Naive thymus-derived CD8-positive, alpha-beta T cell (primary cell): Measurements from ENCODE around the gene SRPK2. TPM values are rescaled to one million over a fixed set of nuclear protein-coding genes. Genes with fewer than 3 reads are reported as not detected.

ENCODE experiments used
- ATAC-seq, 2 donors: fragments of 150-1000 bp; cut with Tn5 transposase in 1 of 2; sonication (Bioruptor Pico), chemical (Tn5 transposase) in 1 of 2; 1 replicate in 1 of 2; 2 replicates in 1 of 2; pipeline ENCODE4 v1.10.0; 2021; ENCODE audit warnings: mild to moderate bottlenecking in 2 of 2, moderate library complexity in 2 of 2
- POLR2A ChIA-PET: fragments of 350-600 bp; sonication (Branson Sonifier 250); formaldehyde crosslinking; loops from one replicate; lab custom pipeline; 2021; ENCODE audit warnings: antibody characterized with exemption; lab: Charles Lee
- DNase-seq, 10 donors: peaks; one replicate each; pipeline versions ENCODE4 v3.0.0 to v3.0.0-alpha.2; 2020 to 2022
- H3K27ac Mint-ChIP-seq, 10 donors: one replicate each; pipeline ENCODE4 v1.8.0; 2020 to 2022; ENCODE audit warnings: mild to moderate bottlenecking in 10 of 10, mixed read lengths in 10 of 10, moderate library complexity in 4 of 10, inconsistent platforms in 1 of 10
- H3K27me3 Mint-ChIP-seq, 5 donors: one replicate each; pipeline ENCODE4 v1.8.0; 2021 to 2022; ENCODE audit warnings: mixed read lengths in 5 of 5
- H3K36me3 Mint-ChIP-seq, 3 donors: one replicate each; pipeline ENCODE4 v1.8.0; 2020 to 2022; ENCODE audit warnings: mixed read lengths in 3 of 3, mild to moderate bottlenecking in 2 of 3, inconsistent platforms in 1 of 3
- H3K4me1 Mint-ChIP-seq, 4 donors: one replicate each; pipeline ENCODE4 v1.8.0; 2021 to 2022; ENCODE audit warnings: mixed read lengths in 4 of 4
- H3K4me3 Mint-ChIP-seq, 10 donors: one replicate each; pipeline ENCODE4 v1.8.0; 2020 to 2022; ENCODE audit warnings: mild to moderate bottlenecking in 10 of 10, mixed read lengths in 10 of 10, moderate library complexity in 6 of 10, inconsistent platforms in 1 of 10
- H3K9me3 Mint-ChIP-seq, 9 donors: one replicate each; pipeline ENCODE4 v1.8.0; 2020 to 2022; ENCODE audit warnings: mixed read lengths in 9 of 9, mild to moderate bottlenecking in 3 of 9, inconsistent platforms in 1 of 9, moderate library complexity in 1 of 9
- polyA plus RNA-seq, 3 donors: library from polyadenylated mRNA; unstranded; fragments of 300-500 nt; fragmentation: Illumina TruSeq; gene quantifications; one replicate each; pipeline ENCODE4 v1.2.3, GENCODE V29; 2021
- total RNA-seq, 8 experiments: library from RNA in 2 of 8; stranded (reverse) in 2 of 8; gene quantifications; one replicate each; pipeline ENCODE4 v1.2.3 and lab custom pipeline; 2021 to 2026

The SRPK2 gene
- total and polyA plus RNA-seq, 5 experiments from 2014 or later = 39.2 to 47.1 (median 40.4) TPM

DNA sequence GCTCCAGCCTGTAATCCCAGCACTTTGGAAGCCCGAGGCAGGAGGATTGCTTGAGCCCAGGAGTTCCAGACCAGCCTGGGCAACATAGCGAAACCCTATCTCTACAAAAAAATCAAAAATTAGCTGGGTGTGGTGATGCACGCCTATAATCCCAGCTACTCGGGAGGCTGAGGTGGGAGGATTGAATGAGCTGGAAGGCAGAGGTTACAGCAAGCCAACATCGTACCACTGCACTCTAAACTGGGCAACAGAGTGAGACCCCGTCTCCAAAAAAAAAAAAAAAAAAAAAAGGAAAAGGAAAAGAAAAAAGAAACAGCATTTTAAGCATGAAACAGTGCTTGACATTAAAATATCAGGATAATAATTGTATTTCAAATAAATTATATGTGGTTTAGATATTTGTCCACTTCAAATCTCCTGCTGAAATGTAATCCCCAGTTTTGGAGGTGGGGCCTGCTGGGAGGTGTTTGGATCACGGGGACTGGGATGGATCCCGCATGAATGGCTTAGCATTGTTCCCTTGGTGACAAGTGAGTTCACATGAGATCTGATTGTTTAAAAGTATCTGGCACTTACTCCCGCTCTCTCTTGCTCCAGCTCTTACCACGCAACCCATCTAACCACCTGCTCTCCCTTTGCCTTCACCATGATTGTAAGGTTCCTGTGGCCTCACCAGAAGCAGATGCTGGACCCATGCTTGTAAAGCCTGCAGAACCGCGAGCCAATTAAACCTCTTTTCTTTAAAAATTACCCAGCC, 103.4 kb downstream of the SRPK2 start:
- Mint-ChIP-seq H3K4me1 (peaks cover 20 to 50% (median 42%) of the 10 kb centered on the region in 4 donors), H3K4me3 (no peak overlapping the region), H3K36me3 (peaks cover 0 to 8% (median 3%) of the 10 kb centered on the region in 3 donors), H3K27me3 (no peaks in the 10 kb centered on the region), H3K9me3 (no peaks in the 10 kb centered on the region), H3K27ac (no peak overlapping the region)
- ATAC-seq = no peak
- POLR2A ChIA-PET = no interaction called here
- DNase-seq = no peak

DNA sequence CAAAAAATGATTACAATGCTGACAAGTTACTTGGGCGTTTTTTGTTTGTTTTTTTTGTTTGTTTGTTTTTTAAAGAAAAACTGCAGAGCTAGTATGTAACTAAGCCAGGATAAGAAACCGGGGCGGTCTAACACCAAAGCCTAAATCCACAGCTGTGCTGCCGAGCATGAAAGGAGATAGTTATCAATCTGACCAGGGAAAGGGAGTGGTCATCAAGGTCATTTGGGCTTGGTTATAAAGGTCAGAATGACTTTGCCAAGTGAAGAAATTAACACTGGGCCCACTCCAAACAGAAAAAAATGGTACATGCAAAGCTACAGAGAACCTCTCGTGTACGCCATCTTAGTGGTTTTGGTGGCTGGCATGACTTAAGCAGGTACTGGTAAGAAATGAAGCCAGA, 104.7 kb downstream of the SRPK2 start:
- DNase-seq = no peak
- H3K9me3 Mint-ChIP-seq = no peaks in the 10 kb centered on the region
- H3K36me3 Mint-ChIP-seq = peaks cover 0 to 5% (median 2%) of the 10 kb centered on the region in 3 donors
- POLR2A ChIA-PET = interaction anchor here (1.0 to 1.4 kb wide), 2 partner anchors 16 to 21 kb away, joined by 3 to 4 read pairs; no protein-coding TSS in a partner anchor
- no peak for ATAC-seq
- peaks cover 14 to 43% (median 34%) of the 10 kb centered on the region in 4 donors for H3K4me1 Mint-ChIP-seq
- H3K27ac Mint-ChIP-seq = no peak overlapping the region
- no peak overlapping the region for H3K4me3 Mint-ChIP-seq
- H3K27me3 Mint-ChIP-seq = no peaks in the 10 kb centered on the region

DNA sequence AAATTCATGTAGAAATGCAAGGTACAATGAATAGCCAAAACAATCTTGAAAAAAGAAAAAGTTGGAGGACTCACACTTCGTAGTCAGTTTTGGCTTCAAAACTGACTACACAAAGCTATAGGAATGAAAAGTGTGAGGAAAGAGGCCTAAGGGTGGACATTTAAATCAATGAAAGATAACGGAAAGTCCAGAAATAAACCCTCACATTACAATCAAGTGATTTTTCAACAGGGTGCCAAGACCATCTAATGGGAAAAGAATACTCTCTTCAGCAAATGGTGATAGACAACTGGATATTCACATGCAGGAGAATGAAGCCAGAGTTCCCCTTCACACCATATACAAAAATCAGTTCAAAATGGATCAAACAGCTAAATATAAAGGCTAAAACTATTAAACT, 106.8 kb downstream of the SRPK2 start:
- Mint-ChIP-seq H3K27ac (no peak overlapping the region), H3K27me3 (no peaks in the 10 kb centered on the region), H3K9me3 (no peaks in the 10 kb centered on the region), H3K4me3 (no peak overlapping the region), H3K36me3 (peaks cover 0 to 5% (median 2%) of the 10 kb centered on the region in 3 donors), H3K4me1 (peaks cover 14 to 40% (median 30%) of the 10 kb centered on the region in 4 donors)
- POLR2A ChIA-PET = no interaction called here
- ATAC-seq (no peak), DNase-seq (no peak)

DNA sequence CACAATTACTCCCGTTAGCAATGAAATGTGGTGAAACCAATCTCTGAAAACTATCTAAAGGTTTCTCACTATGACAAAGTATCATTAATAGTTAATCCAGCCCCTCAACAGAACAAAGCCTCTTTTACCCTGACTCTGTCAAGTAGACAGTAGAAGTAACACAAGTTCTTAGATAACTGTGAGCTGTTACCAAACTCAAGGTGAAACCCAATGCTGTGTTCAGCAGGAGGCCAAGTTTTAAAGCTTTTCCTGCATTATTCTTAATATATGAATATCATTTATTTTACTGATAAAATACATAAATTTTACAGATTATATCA, 109.1 kb downstream of the SRPK2 start:
- H3K36me3 Mint-ChIP-seq = peaks cover 0 to 9% (median under 1%) of the 10 kb centered on the region in 3 donors
- H3K4me1 Mint-ChIP-seq = peaks cover 16 to 36% (median 30%) of the 10 kb centered on the region in 4 donors
- H3K27ac Mint-ChIP-seq = no peak overlapping the region
- no peak overlapping the region for H3K4me3 Mint-ChIP-seq
- H3K27me3 Mint-ChIP-seq = no peaks in the 10 kb centered on the region
- POLR2A ChIA-PET = no interaction called here
- DNase-seq (no peak), ATAC-seq (no peak)
- no peaks in the 10 kb centered on the region for H3K9me3 Mint-ChIP-seq

DNA sequence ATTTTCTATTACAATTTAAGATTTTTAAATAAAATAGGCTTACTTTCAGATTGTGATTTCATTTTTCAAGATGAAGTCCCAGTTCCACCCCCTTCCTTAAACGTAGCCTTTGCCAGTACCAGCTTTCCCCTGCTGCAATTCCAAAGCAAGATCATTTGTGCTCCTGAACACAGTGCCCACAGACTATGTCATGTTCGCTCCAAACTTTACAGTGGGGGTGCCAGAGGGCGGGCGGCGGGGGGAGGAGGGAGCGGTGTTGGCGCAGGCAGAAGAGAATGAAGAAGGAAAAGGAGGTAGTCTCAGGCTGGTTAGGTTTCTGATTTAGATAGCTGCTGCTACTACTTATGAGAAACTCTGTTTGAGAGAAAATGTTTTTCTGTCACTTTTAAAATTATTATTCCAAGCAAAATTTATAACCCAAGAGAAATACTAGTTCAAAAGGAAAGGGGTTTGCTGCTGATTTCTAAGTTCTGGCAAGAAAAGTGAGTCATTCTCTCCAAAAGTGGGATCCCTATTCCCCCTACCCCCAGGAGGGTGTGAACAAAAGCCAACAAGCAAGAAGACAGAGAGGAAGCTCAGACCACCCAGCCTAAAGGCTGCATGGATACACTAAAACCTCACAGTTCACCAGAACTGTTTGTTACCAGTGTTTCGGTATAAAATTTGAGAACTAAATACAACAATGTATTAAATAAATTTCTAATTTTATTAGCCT, 109.6 kb downstream of the SRPK2 start:
- no peak for ATAC-seq

DNA sequence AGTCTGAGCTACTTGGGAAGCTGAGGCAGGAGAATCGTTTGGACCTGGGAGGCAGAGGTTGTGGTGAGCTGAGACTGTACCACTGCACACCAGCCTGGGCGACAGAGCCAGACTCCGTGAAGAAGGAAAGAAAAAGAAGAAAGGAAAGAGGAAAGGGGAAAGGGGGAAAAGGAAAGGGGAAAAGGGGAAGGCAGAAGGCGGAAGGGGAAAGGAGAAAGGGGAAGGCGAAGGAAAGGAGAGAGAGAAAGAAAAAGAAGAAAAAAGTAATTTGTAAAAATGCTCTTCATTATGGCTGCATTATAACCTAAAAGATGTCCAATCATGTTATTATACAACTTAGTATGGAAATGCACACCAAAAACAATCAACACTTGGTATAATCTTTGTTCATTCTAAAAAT, 110.2 kb downstream of the SRPK2 start:
- Mint-ChIP-seq H3K36me3 (peaks cover 0 to 10% (median 2%) of the 10 kb centered on the region in 3 donors), H3K4me1 (peaks cover 16 to 37% (median 31%) of the 10 kb centered on the region in 4 donors), H3K27me3 (no peaks in the 10 kb centered on the region), H3K4me3 (peak overlapping the region in 1 of 10 donors; percentile 33), H3K27ac (no peak overlapping the region), H3K9me3 (no peaks in the 10 kb centered on the region)
- POLR2A ChIA-PET = interaction anchor here (0.7 to 1.1 kb wide), 2 partner anchors 10 to 116 kb away, joined by 5 to 6 read pairs; no protein-coding TSS in a partner anchor
- no peak for ATAC-seq
- DNase-seq = no peak

More for the DNA sequence above, 109.6 kb downstream of the SRPK2 start:
- peaks cover 0 to 10% (median 2%) of the 10 kb centered on the region in 3 donors for H3K36me3 Mint-ChIP-seq
- no peak overlapping the region for H3K4me3 Mint-ChIP-seq
- no peaks in the 10 kb centered on the region for H3K27me3 Mint-ChIP-seq
- H3K27ac Mint-ChIP-seq = no peak overlapping the region
- H3K9me3 Mint-ChIP-seq = no peaks in the 10 kb centered on the region
- POLR2A ChIA-PET = interaction anchor here (0.7 to 1.1 kb wide), 2 partner anchors 11 to 116 kb away, joined by 5 to 6 read pairs; no protein-coding TSS in a partner anchor
- peaks cover 16 to 35% (median 31%) of the 10 kb centered on the region in 4 donors for H3K4me1 Mint-ChIP-seq
- DNase-seq = no peak

DNA sequence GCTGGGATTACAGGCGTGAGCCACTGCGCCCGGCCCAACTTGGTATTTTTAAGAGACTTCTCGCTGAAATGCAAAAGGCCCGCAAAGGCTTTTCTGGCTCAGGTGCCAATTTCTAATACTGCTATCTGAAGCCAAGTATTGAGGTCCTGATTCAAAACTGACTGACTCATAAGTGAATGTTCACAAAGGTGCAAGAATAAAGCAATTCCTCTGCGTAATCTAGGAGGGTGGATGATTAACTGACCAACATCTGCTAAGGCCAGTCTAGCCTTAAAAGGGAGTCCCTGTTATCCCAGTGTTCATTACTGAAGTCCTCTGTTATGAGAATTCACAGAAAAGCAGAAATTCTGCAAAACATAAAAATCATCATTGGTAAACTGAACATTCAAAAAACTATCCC, 111.4 kb downstream of the SRPK2 start:
- Mint-ChIP-seq H3K27ac (peak overlapping the region in 1 of 10 donors; percentile 8), H3K36me3 (peaks cover 0 to 10% (median 2%) of the 10 kb centered on the region in 3 donors), H3K4me3 (no peak overlapping the region), H3K27me3 (no peaks in the 10 kb centered on the region), H3K4me1 (peaks cover 20 to 36% (median 29%) of the 10 kb centered on the region in 4 donors), H3K9me3 (no peaks in the 10 kb centered on the region)
- POLR2A ChIA-PET = no interaction called here
- DNase-seq (no peak), ATAC-seq (no peak)

DNA sequence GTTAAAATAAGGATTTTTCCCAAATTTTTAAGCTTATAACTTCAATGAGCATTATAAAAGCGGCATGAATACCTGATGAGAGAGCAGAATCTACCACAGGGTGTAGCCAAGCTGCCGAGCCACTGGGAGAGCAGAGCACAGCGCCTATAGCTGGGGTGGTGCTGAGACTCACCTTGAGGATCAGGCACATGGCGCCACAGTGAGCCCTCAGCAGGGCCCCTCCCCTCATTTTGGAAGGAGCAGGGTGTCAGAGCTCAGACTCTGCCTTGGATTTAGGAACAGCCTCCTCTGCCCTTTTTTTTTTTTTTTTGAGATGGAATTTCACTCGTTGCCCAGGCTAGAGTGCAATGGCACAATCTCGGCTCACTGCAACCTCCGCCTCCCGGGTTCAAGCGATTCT, 118.6 kb downstream of the SRPK2 start:
- DNase-seq = peak in 2 of 10 donors; percentile 5 to 7
- peak overlapping the region; percentile 48 to 96 (median 93) for H3K4me3 Mint-ChIP-seq
- no peaks in the 10 kb centered on the region for H3K9me3 Mint-ChIP-seq
- ATAC-seq = peak in 1 of 2 donors; percentile 45
- H3K27ac Mint-ChIP-seq = peak overlapping the region in 9 of 10 donors; percentile 56 to 97 (median 90)
- H3K27me3 Mint-ChIP-seq = no peaks in the 10 kb centered on the region
- peaks cover 0 to 4% (median 2%) of the 10 kb centered on the region in 3 donors for H3K36me3 Mint-ChIP-seq
- H3K4me1 Mint-ChIP-seq = peaks cover 22 to 78% (median 53%) of the 10 kb centered on the region in 4 donors
- POLR2A ChIA-PET = no interaction called here

DNA sequence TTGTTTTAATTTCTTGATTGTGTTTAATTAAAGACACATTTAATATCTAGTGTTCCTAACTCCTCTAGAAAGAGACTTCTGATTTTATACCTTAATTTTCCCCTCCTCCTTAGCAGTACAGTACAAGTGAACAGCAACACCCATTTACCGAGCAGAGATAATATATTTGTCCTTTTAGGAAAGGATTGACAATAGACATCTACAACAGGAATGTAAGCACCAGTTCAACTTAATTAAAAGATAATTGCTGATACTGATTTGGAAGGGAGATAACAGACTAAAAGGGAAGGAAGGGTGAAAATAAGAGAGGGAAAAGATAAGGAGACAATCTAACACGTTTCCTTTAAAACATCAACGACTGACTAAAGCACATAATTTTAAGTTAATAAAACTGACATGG, 119.3 kb downstream of the SRPK2 start:
- H3K27me3 Mint-ChIP-seq = no peaks in the 10 kb centered on the region
- ATAC-seq = peak; percentile 51 to 59
- no peaks in the 10 kb centered on the region for H3K9me3 Mint-ChIP-seq
- peak in 1 of 10 donors; percentile 25 for DNase-seq
- peaks cover 0 to 3% (median 0%) of the 10 kb centered on the region in 3 donors for H3K36me3 Mint-ChIP-seq
- peak overlapping the region; percentile 84 to 97 (median 92) for H3K27ac Mint-ChIP-seq
- H3K4me1 Mint-ChIP-seq = peaks cover 26 to 78% (median 56%) of the 10 kb centered on the region in 4 donors
- POLR2A ChIA-PET = no interaction called here
- peak overlapping the region; percentile 82 to 96 (median 93) for H3K4me3 Mint-ChIP-seq

DNA sequence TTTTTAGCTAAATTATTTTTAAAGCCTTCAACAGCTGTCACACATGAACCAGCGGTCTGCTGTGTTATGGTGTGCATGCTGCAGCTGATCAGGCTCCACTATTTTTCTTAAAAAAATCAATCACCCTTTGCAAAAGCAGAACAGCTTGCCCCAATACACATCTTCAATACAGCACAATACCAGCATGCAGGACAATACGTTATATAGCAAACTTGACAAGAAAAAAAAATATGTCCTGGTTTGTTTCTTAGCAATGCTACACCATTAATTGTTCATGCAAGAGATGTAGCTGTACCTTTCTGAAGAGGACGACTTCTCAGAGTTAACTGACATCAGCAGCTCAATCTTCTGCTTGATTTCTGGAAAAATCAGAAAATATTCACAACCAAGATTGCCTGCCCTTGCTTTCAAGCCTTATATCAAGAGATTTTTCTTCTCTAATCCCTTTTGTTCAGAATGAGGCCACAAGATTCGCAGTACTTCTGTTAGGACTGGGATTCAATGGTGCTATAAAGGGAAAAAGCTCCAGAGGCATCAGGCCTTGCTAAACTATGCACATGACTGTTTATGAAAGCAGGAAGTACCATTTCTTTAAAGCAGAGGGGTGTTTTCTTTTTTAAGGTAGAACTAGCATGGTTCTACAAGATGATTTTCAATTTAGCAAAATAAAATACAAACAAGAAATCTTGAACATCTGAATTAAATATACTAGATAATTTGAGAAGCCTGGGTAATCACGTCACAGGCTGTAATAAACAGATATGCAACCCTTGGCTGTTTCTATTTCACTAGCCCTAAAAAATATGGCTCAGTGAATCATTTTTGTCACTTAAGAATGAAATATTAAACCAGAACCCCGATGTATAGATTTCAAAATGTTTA, 120.0 kb downstream of the SRPK2 start:
- H3K27me3 Mint-ChIP-seq = no peaks in the 10 kb centered on the region
- peak in 3 of 10 donors; percentile 48 to 57 (median 51) for DNase-seq
- H3K4me3 Mint-ChIP-seq = peak overlapping the region; percentile 82 to 96 (median 93)
- ATAC-seq = peak; percentile 77 to 80
- peaks cover 31 to 80% (median 61%) of the 10 kb centered on the region in 4 donors for H3K4me1 Mint-ChIP-seq
- H3K27ac Mint-ChIP-seq = peak overlapping the region; percentile 84 to 97 (median 92)
- POLR2A ChIA-PET = interaction anchor here (0.8 to 1.6 kb wide), 4 partner anchors 10 to 119 kb away, joined by 3 to 5 read pairs (median 4); no protein-coding TSS in a partner anchor
- H3K36me3 Mint-ChIP-seq = peaks cover 0 to 4% (median 0%) of the 10 kb centered on the region in 3 donors
- H3K9me3 Mint-ChIP-seq = no peaks in the 10 kb centered on the region

DNA sequence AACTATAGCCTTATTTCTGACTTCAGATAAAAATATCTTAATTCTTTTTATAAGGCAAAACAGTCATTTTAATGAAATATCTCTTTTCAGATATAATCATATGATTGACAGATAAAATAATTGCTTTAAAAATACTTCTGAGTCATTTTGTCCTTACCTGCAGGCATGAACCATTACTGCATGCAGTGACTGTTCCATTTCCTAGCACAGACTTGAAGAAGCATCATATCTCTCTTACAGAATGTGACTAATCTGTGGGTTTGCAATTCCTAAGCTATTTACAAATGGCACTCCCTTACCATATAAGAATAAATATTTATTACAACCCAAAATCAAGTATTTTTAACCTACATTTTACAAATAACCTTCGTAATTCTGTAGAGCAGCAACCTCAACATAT, 120.7 kb downstream of the SRPK2 start:
- H3K27ac Mint-ChIP-seq = peak overlapping the region in 9 of 10 donors; percentile 84 to 97 (median 92)
- POLR2A ChIA-PET = interaction anchor here (0.8 to 1.6 kb wide), 4 partner anchors 11 to 120 kb away, joined by 3 to 5 read pairs (median 4); no protein-coding TSS in a partner anchor
- ATAC-seq (peak; percentile 46 to 58), DNase-seq (peak in 1 of 10 donors; percentile 6)
- no peaks in the 10 kb centered on the region for H3K27me3 Mint-ChIP-seq
- H3K4me1 Mint-ChIP-seq = peaks cover 31 to 87% (median 65%) of the 10 kb centered on the region in 4 donors
- peaks cover 0 to 4% (median 0%) of the 10 kb centered on the region in 3 donors for H3K36me3 Mint-ChIP-seq
- H3K4me3 Mint-ChIP-seq = peak overlapping the region; percentile 82 to 96 (median 93)
- H3K9me3 Mint-ChIP-seq = no peaks in the 10 kb centered on the region
